ENCODE measurements around the gene FSD2.

GRCh38 chr15:82709421-82710207 is 96.3 kb downstream of the FSD2 start, which contains the start of gene AP3B2:
- TF ChIP-seq EZH2 (IDR thresholded peaks at IDR 0.05; ENCODE audit: low read depth) (no peak), CTCF (conservative IDR thresholded peaks at IDR 0.05) (no peak)
